ENCODE results near the gene LDLRAD3.

Gene LDLRAD3

GRCh38 chr11:36105743-36106581, 162.1 kb downstream of the LDLRAD3 start:
- no peaks in the 10 kb centered on the region for H3K27me3 ChIP-seq (ENCODE audit: insufficient read depth, low read length, poor library complexity)
- H3K56ac ChIP-seq (ENCODE audit: low read length): peak overlapping the region; percentile 61
- WGBS (ENCODE audit: extremely low coverage, insufficient coverage, low lambda C conversion rate): no CpG with 5 or more reads among the region's 9 CpGs
- H3K4ac ChIP-seq (ENCODE audit: low read depth, low read length): peak overlapping the region; percentile 92
- no peaks in the 10 kb centered on the region for H3K79me2 ChIP-seq (ENCODE audit: control insufficient read depth, insufficient read depth, low read length)
- H3K4me3 ChIP-seq (ENCODE audit: low read length): no peak overlapping the region
- DNase-seq: no peak
- H2BK15ac ChIP-seq (replicated peaks; ENCODE audit: low read depth): no peak overlapping the region
- H2BK5ac ChIP-seq (ENCODE audit: low read length): peak overlapping the region; percentile 90
- H3K79me1 ChIP-seq (ENCODE audit: low read length): peaks cover 6% of the 10 kb centered on the region
- peak overlapping the region; percentile 20 for H3K9ac ChIP-seq (ENCODE audit: low read length)
- H3K23ac ChIP-seq (ENCODE audit: low read length): no peak overlapping the region
- H2AK5ac ChIP-seq (ENCODE audit: low read length): peak overlapping the region; percentile 25
- peak overlapping the region; percentile 79 for H2BK120ac ChIP-seq (ENCODE audit: low read depth, low read length)
- no peaks in the 10 kb centered on the region for H3K36me3 ChIP-seq (ENCODE audit: control insufficient read depth, insufficient read depth, low read length)
- peak overlapping the region; percentile 83 for H3K27ac ChIP-seq (ENCODE audit: low read depth, low read length)
- H3K4me2 ChIP-seq (ENCODE audit: low read length): no peak overlapping the region
- no peak overlapping the region for H4K8ac ChIP-seq (ENCODE audit: low read depth, low read length)
- H4K5ac ChIP-seq (ENCODE audit: low read length): no peak overlapping the region
- peaks cover 36% of the 10 kb centered on the region for H3K4me1 ChIP-seq (ENCODE audit: control insufficient read depth, low read depth, low read length)
- H3K18ac ChIP-seq (ENCODE audit: low read length): peak overlapping the region; percentile 94

- WGBS (ENCODE audit: extremely low coverage, insufficient coverage, low lambda C conversion rate): no CpG with 5 or more reads among the region's 5 CpGs
- no peak for DNase-seq
- no peak overlapping the region for H3K18ac ChIP-seq (ENCODE audit: low read length)
- no peak overlapping the region for H2BK5ac ChIP-seq (ENCODE audit: low read length)
- no peak overlapping the region for H3K4ac ChIP-seq (ENCODE audit: low read depth, low read length)
- no peak overlapping the region for H3K4me2 ChIP-seq (ENCODE audit: low read length)
- no peaks in the 10 kb centered on the region for H3K36me3 ChIP-seq (ENCODE audit: control insufficient read depth, insufficient read depth, low read length)
- H3K4me3 ChIP-seq (ENCODE audit: low read length): no peak overlapping the region
- H2BK120ac ChIP-seq (ENCODE audit: low read depth, low read length): no peak overlapping the region
- H3K56ac ChIP-seq (ENCODE audit: low read length): no peak overlapping the region
- no peak overlapping the region for H2BK15ac ChIP-seq (replicated peaks; ENCODE audit: low read depth)
- no peaks in the 10 kb centered on the region for H3K27me3 ChIP-seq (ENCODE audit: insufficient read depth, low read length, poor library complexity)
- H3K79me1 ChIP-seq (ENCODE audit: low read length): peaks cover 8% of the 10 kb centered on the region
- H4K8ac ChIP-seq (ENCODE audit: low read depth, low read length): no peak overlapping the region
- H3K23ac ChIP-seq (ENCODE audit: low read length): no peak overlapping the region
- no peak overlapping the region for H4K5ac ChIP-seq (ENCODE audit: low read length)
- H2AK5ac ChIP-seq (ENCODE audit: low read length): no peak overlapping the region
- H3K9ac ChIP-seq (ENCODE audit: low read length): no peak overlapping the region
- no peak overlapping the region for H3K27ac ChIP-seq (ENCODE audit: low read depth, low read length)
- no peaks in the 10 kb centered on the region for H3K79me2 ChIP-seq (ENCODE audit: control insufficient read depth, insufficient read depth, low read length)
- H3K4me1 ChIP-seq (ENCODE audit: control insufficient read depth, low read depth, low read length): peaks cover 33% of the 10 kb centered on the region
Observed at GRCh38 chr11:36107547-36107946, 163.7 kb downstream of the LDLRAD3 start.

DNA sequence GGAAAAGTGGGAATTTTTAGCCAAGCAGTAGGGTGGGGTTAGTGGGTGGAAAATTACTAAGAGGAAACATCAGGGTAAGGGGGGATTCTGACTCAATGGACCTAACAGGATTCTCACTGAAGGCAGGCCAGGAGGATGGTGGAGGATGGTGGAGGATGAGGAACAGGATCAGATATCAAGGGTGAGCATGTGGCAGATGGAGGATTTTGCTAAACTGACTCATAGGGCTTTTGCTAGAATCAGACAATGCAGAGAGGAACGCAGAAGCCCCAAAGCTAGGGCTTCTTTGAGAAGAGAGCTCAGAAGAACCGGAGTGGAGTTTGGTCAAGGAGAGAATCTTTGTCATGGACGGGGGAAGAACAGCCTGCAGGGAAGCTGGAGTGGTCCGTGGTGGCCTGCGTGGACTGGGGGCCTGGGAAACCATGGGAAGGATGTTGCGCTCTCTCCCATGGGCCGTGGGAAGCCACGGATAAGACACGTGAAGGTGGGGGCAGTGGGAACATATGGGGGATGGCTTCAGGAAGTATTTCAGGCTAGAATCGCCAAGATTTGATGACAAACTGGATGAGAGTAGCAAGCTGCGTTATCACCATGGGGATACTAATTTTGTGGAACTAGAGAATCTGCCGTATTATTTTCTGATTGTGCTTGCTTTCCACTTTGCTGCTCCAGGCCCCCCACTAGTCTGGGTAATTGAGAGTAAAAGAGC, 165.2 kb downstream of the LDLRAD3 start:
- Histone ChIP-seq H4K5ac (ENCODE audit: low read length) (no peak overlapping the region), H2BK120ac (ENCODE audit: low read depth, low read length) (no peak overlapping the region), H3K4me2 (ENCODE audit: low read length) (no peak overlapping the region), H2AK5ac (ENCODE audit: low read length) (peak overlapping the region; percentile 71), H3K9ac (ENCODE audit: low read length) (no peak overlapping the region), H3K27me3 (ENCODE audit: insufficient read depth, low read length, poor library complexity) (no peaks in the 10 kb centered on the region), H3K4me1 (ENCODE audit: control insufficient read depth, low read depth, low read length) (peaks cover 31% of the 10 kb centered on the region), H3K79me1 (ENCODE audit: low read length) (peaks cover 8% of the 10 kb centered on the region), H3K23ac (ENCODE audit: low read length) (peak overlapping the region; percentile 87), H3K4ac (ENCODE audit: low read depth, low read length) (peak overlapping the region; percentile 56), H3K18ac (ENCODE audit: low read length) (peak overlapping the region; percentile 2), H3K79me2 (ENCODE audit: control insufficient read depth, insufficient read depth, low read length) (no peaks in the 10 kb centered on the region), H2BK15ac (replicated peaks; ENCODE audit: low read depth) (no peak overlapping the region), H3K4me3 (ENCODE audit: low read length) (no peak overlapping the region), H2BK5ac (ENCODE audit: low read length) (peak overlapping the region; percentile 38), H3K56ac (ENCODE audit: low read length) (peak overlapping the region; percentile 31), H4K8ac (ENCODE audit: low read depth, low read length) (no peak overlapping the region), H3K36me3 (ENCODE audit: control insufficient read depth, insufficient read depth, low read length) (no peaks in the 10 kb centered on the region), H3K27ac (ENCODE audit: low read depth, low read length) (peak overlapping the region; percentile 80)
- no CpG with 5 or more reads among the region's 12 CpGs for WGBS (ENCODE audit: extremely low coverage, insufficient coverage, low lambda C conversion rate)
- no peak for DNase-seq

GRCh38 chr11:36109590-36109849, 165.7 kb downstream of the LDLRAD3 start:
- Histone ChIP-seq H3K36me3 (ENCODE audit: control insufficient read depth, insufficient read depth, low read length) (no peaks in the 10 kb centered on the region), H3K18ac (ENCODE audit: low read length) (no peak overlapping the region), H3K4me2 (ENCODE audit: low read length) (no peak overlapping the region), H4K5ac (ENCODE audit: low read length) (no peak overlapping the region), H2BK5ac (ENCODE audit: low read length) (no peak overlapping the region), H3K79me2 (ENCODE audit: control insufficient read depth, insufficient read depth, low read length) (no peaks in the 10 kb centered on the region), H2BK120ac (ENCODE audit: low read depth, low read length) (no peak overlapping the region), H4K8ac (ENCODE audit: low read depth, low read length) (no peak overlapping the region), H2AK5ac (ENCODE audit: low read length) (no peak overlapping the region), H3K9ac (ENCODE audit: low read length) (no peak overlapping the region), H3K27me3 (ENCODE audit: insufficient read depth, low read length, poor library complexity) (no peaks in the 10 kb centered on the region), H3K79me1 (ENCODE audit: low read length) (peaks cover 8% of the 10 kb centered on the region), H3K23ac (ENCODE audit: low read length) (no peak overlapping the region), H3K4ac (ENCODE audit: low read depth, low read length) (no peak overlapping the region), H3K4me3 (ENCODE audit: low read length) (no peak overlapping the region), H3K56ac (ENCODE audit: low read length) (no peak overlapping the region), H2BK15ac (replicated peaks; ENCODE audit: low read depth) (no peak overlapping the region), H3K27ac (ENCODE audit: low read depth, low read length) (peak overlapping the region; percentile 80), H3K4me1 (ENCODE audit: control insufficient read depth, low read depth, low read length) (peaks cover 27% of the 10 kb centered on the region)
- WGBS (ENCODE audit: extremely low coverage, insufficient coverage, low lambda C conversion rate): no CpG with 5 or more reads among the region's 3 CpGs
- no peak for DNase-seq

DNA sequence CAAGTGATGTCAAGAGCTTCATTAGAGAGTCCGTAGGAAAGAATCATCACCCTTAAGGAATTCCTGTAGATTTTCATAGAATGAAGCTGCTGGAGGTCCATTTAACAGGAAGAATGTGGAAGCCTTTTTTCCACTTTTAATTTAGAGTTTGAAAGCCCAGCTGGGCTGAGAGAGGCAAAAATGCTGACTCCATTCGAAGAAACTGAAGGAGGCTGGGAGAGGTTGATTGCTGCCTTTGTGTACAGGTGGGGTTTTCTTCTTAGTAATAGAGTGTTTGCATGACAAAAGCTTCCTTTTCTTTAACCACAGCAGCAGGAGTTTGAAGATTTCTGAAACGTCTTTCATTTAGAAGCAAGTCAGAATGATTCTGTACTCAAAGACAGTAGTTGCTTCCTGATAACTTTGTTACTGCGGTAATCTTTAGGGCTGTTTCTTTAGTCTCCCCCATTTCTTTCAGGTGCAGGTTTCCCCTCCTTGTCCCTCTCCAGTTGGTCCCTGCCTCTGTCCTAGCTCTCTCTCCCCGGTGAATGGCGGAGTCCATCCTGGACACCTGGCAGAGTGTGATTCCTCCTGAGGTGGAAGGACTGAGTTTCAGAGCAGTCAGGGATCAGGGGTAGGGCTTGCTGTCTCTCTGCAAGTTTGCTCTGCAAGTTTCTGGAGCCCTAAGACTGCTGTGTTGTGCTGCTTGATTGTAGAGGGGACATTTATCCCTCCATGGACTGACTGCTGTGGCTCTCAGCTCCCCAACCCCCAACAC, 166.2 kb downstream of the LDLRAD3 start:
- Histone ChIP-seq H2BK120ac (ENCODE audit: low read depth, low read length) (peak overlapping the region; percentile 90), H3K4ac (ENCODE audit: low read depth, low read length) (peak overlapping the region; percentile 5), H3K27me3 (ENCODE audit: insufficient read depth, low read length, poor library complexity) (no peaks in the 10 kb centered on the region), H3K4me3 (ENCODE audit: low read length) (no peak overlapping the region), H3K4me1 (ENCODE audit: control insufficient read depth, low read depth, low read length) (peaks cover 24% of the 10 kb centered on the region), H2AK5ac (ENCODE audit: low read length) (no peak overlapping the region), H3K36me3 (ENCODE audit: control insufficient read depth, insufficient read depth, low read length) (no peaks in the 10 kb centered on the region), H4K5ac (ENCODE audit: low read length) (no peak overlapping the region), H3K79me1 (ENCODE audit: low read length) (peaks cover 8% of the 10 kb centered on the region), H2BK5ac (ENCODE audit: low read length) (no peak overlapping the region), H3K9ac (ENCODE audit: low read length) (peak overlapping the region; percentile 5), H3K23ac (ENCODE audit: low read length) (no peak overlapping the region), H3K4me2 (ENCODE audit: low read length) (no peak overlapping the region), H4K8ac (ENCODE audit: low read depth, low read length) (peak overlapping the region; percentile 42), H3K27ac (ENCODE audit: low read depth, low read length) (peak overlapping the region; percentile 82), H2BK15ac (replicated peaks; ENCODE audit: low read depth) (peak overlapping the region; percentile 38), H3K18ac (ENCODE audit: low read length) (peak overlapping the region; percentile 91), H3K79me2 (ENCODE audit: control insufficient read depth, insufficient read depth, low read length) (no peaks in the 10 kb centered on the region), H3K56ac (ENCODE audit: low read length) (peak overlapping the region; percentile 17)
- peak; percentile 74 for DNase-seq
- no CpG with 5 or more reads among the region's 6 CpGs for WGBS (ENCODE audit: extremely low coverage, insufficient coverage, low lambda C conversion rate)
